Adrenal gland (tissue), 12 donors: ENCODE data around the gene NPAS1. TPM values are rescaled to one million over a fixed set of nuclear protein-coding genes. Genes with fewer than 3 reads are reported as not detected.

Experiments used
- DNase-seq, 7 donors: peaks; one replicate each; pipeline ENCODE4 v3.0.0-alpha.2; 2019 to 2020
- H3K27ac ChIP-seq, 5 donors: fragments of 200-600 bp; sonication (generic) in 4 of 5; 1 replicate in 3 of 5; 2 replicates in 2 of 5; pipeline versions ENCODE4 v1.5.1 to v1.8.0; 2016 to 2020; ENCODE audit warnings: mild to moderate bottlenecking in 1 of 5
- H3K27me3 ChIP-seq: fragments of 200-600 bp; 2 replicates; pipeline ENCODE4 v1.8.0; 2021
- H3K36me3 ChIP-seq, 2 donors: fragments of 200-600 bp; replicated peaks in 1 of 2; 1 replicate in 1 of 2; 2 replicates in 1 of 2; pipeline versions ENCODE4 v1.5.1 to v1.8.0; 2018 to 2022
- H3K4me1 ChIP-seq, 2 donors: fragments of 200-600 bp; replicated peaks in 1 of 2; 1 replicate in 1 of 2; 2 replicates in 1 of 2; pipeline versions ENCODE4 v1.5.1 to v1.8.0; 2018 to 2021
- H3K4me3 ChIP-seq, 4 donors: fragments of 200-600 bp; sonication (generic) in 3 of 4; one replicate each; pipeline ENCODE4 v1.5.1; 2016 to 2018
- H3K9me3 ChIP-seq, 3 donors: fragments of 200-600 bp; sonication (generic) in 1 of 3; replicated peaks in 1 of 3; 1 replicate in 2 of 3; 2 replicates in 1 of 3; pipeline versions ENCODE4 v1.5.1 to v1.8.0; 2016 to 2021
- POLR2A ChIP-seq, 2 donors: fragments of 450-650 bp; IDR thresholded peaks; one replicate each; pipeline ENCODE4 v1.6.1; 2017; ENCODE audit warnings: antibody characterized with exemption in 2 of 2, mild to moderate bottlenecking in 2 of 2, moderate library complexity in 1 of 2
- WGBS, 4 donors: extraction: QIAGEN DNeasy Blood & Tissue Kit in 2 of 4; methylation state at CpG; one replicate each; pipeline versions ENCODE4 v1.1.5 to v1.1.7; 2013 to 2017; 5-methylcytosine and 5-hydroxymethylcytosine counted together
- intact Hi-C, 2 donors: fragments of 100-400 bp; cut with DNase I; formaldehyde crosslinking; loops; one replicate each; pipeline versions ENCODE4 v1.14.1 to v1.15.0; 2022 to 2023
- polyA plus RNA-seq, 3 donors: library from polyadenylated mRNA; stranded (reverse); fragments of 200-250 nt in 2 of 3; fragments of 350-450 nt in 1 of 3; fragmentation: Illumina TruSeq in 1 of 3; extraction: RNeasy Lipid Tissue Mini Kit (QIAGEN cat#74804) in 1 of 3; gene quantifications; one replicate each; pipeline ENCODE4 v1.2.3, GENCODE V29; 2013 to 2014
- total RNA-seq, 9 donors: library from RNA; depleted of rRNA in 4 of 9; stranded (reverse); fragments of >200 nt in 4 of 9; fragments of 120-200 nt in 1 of 9; fragmentation: NEBNext Ultra II Directional in 1 of 9; extraction: Animal tissue kit (Norgen Biotek cat#: 25700) in 1 of 9; gene quantifications; one replicate each; pipeline versions ENCODE4 v1.1.0 to v1.2.4, GENCODE V29; 2013 to 2023
- TF ChIP-seq, protein P1 (sequence below), 6 experiments: fragments of 450-650 bp in 4 of 6; fragments of 200-600 bp in 2 of 6; sonication (generic) in 1 of 6; IDR thresholded peaks; 1 replicate in 5 of 6; 2 replicates in 1 of 6; pipeline versions ENCODE4 v1.5.1 to v1.8.0; 2016 to 2021; ENCODE audit warnings: antibody characterized with exemption in 6 of 6, mild to moderate bottlenecking in 2 of 6, moderate library complexity in 1 of 6
- donor health status: healthy with polysubstance abuse.
- donor health status: Bipolar disorder and iron deficiency.
- donor health status: DM: yes; HTN: yes; CAD: no.
- donor health status: DM: no; HTN: no; CAD: no.
- donor health status: DM: no; HTN: no; CAD: no.
- donor health status: DM: yes; HTN: yes; CAD: no.

Gene NPAS1
- total and polyA plus RNA-seq, 12 donors = 0.28 to 3.5 (median 0.84) TPM; not detected in 3

DNA sequence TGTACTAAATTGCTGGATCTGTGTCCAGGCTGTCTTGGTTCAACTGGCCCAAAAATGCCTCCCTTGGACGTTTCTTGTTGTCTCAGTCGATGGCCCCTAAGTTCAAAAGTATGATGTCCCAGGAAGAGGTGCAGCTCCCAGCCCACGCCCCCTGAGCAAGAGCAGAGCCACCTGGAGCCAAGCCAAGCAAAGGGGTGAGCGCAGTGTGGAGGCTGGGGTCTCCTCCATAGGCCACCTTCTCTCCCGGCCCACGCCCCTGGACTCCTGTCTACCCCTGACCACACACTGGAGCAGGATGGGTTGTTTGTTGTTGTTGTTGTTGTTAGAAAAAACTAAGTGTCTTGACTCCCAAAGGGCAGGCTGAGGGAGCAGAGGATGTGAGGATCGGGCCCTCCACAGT, 26.0 kb upstream of the NPAS1 start:
- H3K27me3 ChIP-seq = no peaks in the 10 kb centered on the region
- peak overlapping the region in 4 of 5 donors; percentile 44 to 86 (median 70) for H3K27ac ChIP-seq
- H3K4me3 ChIP-seq = no peak overlapping the region
- 65 to 76% (median 72%) methylated on average over 5 to 7 of the region's 7 CpGs for WGBS, 4 donors
- intact Hi-C loops = loop anchor here (5.0 to 10.0 kb wide), 3 partner anchors 136 to 239 kb away; no protein-coding TSS in a partner anchor
- peaks cover 0 to 23% of the 10 kb centered on the region in 2 donors for H3K36me3 ChIP-seq
- DNase-seq = peak in 1 of 7 donors; percentile 24
- TF ChIP-seq, protein P1, sequence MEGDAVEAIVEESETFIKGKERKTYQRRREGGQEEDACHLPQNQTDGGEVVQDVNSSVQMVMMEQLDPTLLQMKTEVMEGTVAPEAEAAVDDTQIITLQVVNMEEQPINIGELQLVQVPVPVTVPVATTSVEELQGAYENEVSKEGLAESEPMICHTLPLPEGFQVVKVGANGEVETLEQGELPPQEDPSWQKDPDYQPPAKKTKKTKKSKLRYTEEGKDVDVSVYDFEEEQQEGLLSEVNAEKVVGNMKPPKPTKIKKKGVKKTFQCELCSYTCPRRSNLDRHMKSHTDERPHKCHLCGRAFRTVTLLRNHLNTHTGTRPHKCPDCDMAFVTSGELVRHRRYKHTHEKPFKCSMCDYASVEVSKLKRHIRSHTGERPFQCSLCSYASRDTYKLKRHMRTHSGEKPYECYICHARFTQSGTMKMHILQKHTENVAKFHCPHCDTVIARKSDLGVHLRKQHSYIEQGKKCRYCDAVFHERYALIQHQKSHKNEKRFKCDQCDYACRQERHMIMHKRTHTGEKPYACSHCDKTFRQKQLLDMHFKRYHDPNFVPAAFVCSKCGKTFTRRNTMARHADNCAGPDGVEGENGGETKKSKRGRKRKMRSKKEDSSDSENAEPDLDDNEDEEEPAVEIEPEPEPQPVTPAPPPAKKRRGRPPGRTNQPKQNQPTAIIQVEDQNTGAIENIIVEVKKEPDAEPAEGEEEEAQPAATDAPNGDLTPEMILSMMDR (IDR thresholded peaks at IDR 0.05) = no peak
- TF ChIP-seq POLR2A (IDR thresholded peaks at IDR 0.05) = no peak
- H3K4me1 ChIP-seq = peaks cover 12 to 32% of the 10 kb centered on the region in 2 donors
- H3K9me3 ChIP-seq = no peaks in the 10 kb centered on the region

DNA sequence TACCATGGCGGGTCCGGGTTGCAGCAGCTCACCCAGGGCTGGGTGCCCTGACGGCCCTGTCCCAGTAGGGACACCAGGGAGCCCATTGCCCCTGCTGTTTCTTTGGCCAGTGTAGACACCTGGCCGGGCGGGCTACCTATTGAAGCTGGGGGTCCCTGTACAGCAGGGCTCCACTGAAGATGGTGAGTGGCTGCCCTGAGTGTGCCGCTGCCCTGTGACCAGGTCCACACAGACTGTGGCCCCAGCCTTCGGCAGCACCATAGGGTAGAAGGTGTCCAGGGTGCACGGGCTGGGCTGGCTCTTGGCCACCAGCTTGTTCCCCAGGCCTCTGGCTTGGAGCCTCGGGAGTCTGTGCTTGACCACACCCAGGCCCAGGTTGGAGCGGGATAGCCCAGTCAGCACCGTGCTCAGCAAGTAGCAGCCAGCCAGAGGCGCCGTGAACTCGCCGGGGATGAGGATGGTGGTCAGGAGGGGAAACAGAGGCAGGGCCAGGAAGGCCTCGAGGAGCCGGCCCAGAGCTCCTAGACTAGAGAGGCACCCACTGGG, 25.4 kb upstream of the NPAS1 start:
- TF ChIP-seq, protein P1 (IDR thresholded peaks at IDR 0.05) = no peak
- TF ChIP-seq POLR2A (IDR thresholded peaks at IDR 0.05) = no peak
- 87 to 92% (median 90%) methylated on average over 8 to 17 of the region's 17 CpGs for WGBS, 4 donors
- Histone ChIP-seq H3K9me3 (no peaks in the 10 kb centered on the region), H3K4me1 (peaks cover 12 to 32% of the 10 kb centered on the region in 2 donors), H3K27me3 (no peaks in the 10 kb centered on the region), H3K27ac (peak overlapping the region in 2 of 5 donors; percentile 86), H3K4me3 (no peak overlapping the region), H3K36me3 (peaks cover 0 to 20% of the 10 kb centered on the region in 2 donors)
- DNase-seq = no peak
- intact Hi-C loops = loop anchor here (5.0 to 10.0 kb wide), 3 partner anchors 137 to 239 kb away; no protein-coding TSS in a partner anchor

DNA sequence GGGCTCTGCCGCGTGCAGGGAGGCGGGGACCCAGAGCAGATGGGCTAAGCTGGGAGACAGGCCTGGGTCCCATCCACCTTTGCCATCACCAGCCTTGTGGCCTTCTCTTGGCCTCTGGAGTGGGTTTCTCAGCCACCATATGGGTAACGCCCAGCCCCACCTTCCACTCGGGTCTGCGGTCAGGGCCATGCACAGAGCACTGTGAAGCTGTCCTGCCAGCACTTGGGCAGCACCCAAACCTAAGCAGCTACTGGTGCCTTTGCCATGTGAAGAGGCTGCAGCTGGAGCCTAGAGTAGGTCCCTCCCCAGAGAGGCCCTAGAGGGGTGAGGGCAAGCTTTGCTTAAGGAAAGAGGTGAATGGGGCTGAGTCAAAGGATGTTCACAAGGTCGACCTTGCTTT, 24.1 kb upstream of the NPAS1 start:
- Histone ChIP-seq H3K27ac (no peak overlapping the region), H3K36me3 (peaks cover 0 to 27% of the 10 kb centered on the region in 2 donors), H3K4me3 (no peak overlapping the region), H3K9me3 (no peaks in the 10 kb centered on the region), H3K4me1 (peaks cover 12 to 31% of the 10 kb centered on the region in 2 donors), H3K27me3 (no peaks in the 10 kb centered on the region)
- no peak for TF ChIP-seq POLR2A (IDR thresholded peaks at IDR 0.05)
- no peak for DNase-seq
- intact Hi-C loops = loop anchor here (10.0 kb wide), 2 partner anchors 231 to 241 kb away; no protein-coding TSS in a partner anchor
- 69 to 79% (median 71%) methylated on average over 6 to 7 of the region's 7 CpGs; no CpG with 5 or more reads in 1 of the 4 donors for WGBS, 4 donors

- intact Hi-C loops = loop anchor here (10.0 kb wide), 2 partner anchors 234 to 244 kb away; no protein-coding TSS in a partner anchor
- WGBS, 4 donors = 88 to 98% (median 89%) methylated on average over 11 to 22 of the region's 22 CpGs
- no peak overlapping the region for H3K27ac ChIP-seq
Observed at GRCh38 chr19:46998445-46999125, 21.1 kb upstream of the NPAS1 start.

More at GRCh38 chr19:46998445-46999125, 21.1 kb upstream of the NPAS1 start:
- Histone ChIP-seq H3K4me3 (no peak overlapping the region), H3K4me1 (peaks cover under 1 to 2% of the 10 kb centered on the region in 2 donors), H3K27me3 (no peaks in the 10 kb centered on the region), H3K36me3 (peaks cover 0 to 31% of the 10 kb centered on the region in 2 donors), H3K9me3 (no peaks in the 10 kb centered on the region)
- DNase-seq = no peak
- no peak for TF ChIP-seq POLR2A (IDR thresholded peaks at IDR 0.05)
- TF ChIP-seq, protein P1 (IDR thresholded peaks at IDR 0.05) = no peak
